Activated naive CD4-positive, alpha-beta T cell treated with Interleukin-2 at 50 U/mL for 16 hours (primary cell): ENCODE data around the gene SLC4A7.
"Not testable (repeated sequence)": the region's sequence is repeated elsewhere in the genome, so short reads cannot be mapped to it uniquely, and the experiment has no call there.

Source experiments
- DNase-seq: peaks from one replicate; pipeline ENCODE4 v3.0.0-alpha.2; 2020

Gene SLC4A7

DNA sequence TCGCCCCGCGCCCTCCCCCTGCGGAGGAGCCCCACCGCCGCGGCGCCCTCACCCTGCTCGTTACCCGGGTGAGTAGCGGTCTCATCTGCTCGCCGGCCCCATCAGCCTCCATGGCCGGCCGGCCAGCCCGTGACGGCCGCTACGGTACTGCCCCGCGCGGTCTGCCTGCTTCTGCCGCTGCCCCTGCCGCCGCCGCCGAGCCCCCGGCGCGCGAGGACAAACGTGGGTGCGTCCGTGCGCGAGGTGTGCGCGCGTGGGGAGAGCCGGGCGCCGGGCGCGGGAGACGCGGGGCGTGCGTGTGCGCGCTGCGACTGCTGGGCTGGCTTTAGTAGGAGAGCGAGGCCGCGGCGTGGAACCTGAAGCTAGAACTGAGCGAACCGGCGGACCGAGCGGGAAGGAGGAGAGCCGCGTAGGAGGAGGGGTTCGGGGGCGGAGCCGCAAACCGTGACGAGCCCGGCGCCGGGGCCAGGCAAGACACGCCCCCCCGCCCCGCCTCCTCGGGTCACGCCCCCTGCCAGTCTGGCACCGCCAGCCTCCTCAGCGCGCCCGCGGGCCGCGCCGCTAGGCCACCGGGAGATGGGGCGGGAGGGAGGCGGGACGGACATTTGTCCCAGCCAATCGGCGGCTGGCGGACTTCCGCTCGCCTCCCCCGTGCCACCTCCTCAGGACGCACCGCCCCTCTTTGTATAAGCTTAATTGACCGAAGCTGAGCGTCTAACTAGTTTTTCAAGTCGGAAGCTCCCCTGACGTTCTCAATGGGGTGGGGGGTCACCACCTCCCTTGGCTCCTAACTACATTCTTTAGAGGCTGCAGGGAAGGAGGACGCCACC lies at the start of gene SLC4A7:
Gene SLC4A7, minus strand, starts transcription at position 370 of the 830 bp plus-strand sequence. Its CDS starts 258 bp downstream, at position 112.
- DNase-seq: peak; percentile 99

DNA sequence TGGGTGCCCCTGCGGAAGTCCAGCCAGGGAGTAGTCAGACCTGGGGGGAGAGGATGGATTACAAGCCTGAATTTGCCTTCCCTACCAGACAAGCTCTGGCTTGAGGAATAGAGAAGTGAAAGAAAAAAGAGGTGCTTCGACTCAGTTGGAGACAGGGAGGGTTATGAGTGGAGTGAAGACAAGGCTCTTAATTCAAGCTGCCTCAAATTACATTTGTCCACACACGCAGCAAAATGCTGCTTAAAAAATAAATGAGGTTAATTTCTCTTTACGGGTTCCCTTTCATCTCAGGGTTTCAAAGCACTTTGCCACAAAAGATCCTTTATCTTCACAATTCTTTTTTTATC lies 49.0 kb upstream of the SLC4A7 start:
- DNase-seq: no peak

DNA sequence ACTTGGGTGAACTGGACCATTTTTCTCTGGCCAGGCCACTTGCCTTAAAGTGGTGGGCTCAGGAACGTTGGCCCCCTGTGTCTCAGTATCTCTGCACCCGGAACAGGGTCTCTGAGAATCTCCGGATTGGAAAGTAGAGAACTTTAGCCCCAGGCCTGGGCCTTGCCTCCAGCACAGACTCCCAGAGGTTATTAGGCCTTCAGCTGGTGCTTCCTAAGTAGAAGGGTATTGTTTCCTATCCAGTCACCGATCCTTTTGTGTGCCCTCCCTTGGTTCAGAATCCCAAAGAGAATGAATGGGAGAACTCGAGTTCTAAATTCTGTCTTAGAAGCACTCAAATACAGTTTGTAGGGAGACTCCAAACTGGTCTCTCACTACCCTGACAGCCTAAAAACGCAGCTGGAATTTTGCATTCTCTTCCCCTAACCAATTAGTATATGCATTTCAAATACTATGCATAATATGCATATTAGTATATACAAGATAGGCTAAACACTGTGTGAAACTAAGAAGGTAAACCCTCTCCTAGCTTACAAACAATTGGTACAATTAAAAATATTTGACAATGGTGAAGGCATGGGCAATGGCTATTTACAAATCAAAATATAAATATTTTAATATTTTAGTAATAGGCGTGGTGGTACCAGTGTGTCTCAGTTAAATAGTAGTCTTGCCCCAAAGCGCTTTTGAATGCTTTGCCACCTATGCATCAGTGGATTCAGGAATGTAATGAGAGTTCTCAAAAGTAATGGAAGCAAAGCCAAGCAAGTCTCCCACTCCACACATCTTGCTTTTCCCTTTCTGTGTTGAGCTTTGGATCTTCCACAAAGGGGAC lies 48.5 kb upstream of the SLC4A7 start:
- DNase-seq: no peak

DNA sequence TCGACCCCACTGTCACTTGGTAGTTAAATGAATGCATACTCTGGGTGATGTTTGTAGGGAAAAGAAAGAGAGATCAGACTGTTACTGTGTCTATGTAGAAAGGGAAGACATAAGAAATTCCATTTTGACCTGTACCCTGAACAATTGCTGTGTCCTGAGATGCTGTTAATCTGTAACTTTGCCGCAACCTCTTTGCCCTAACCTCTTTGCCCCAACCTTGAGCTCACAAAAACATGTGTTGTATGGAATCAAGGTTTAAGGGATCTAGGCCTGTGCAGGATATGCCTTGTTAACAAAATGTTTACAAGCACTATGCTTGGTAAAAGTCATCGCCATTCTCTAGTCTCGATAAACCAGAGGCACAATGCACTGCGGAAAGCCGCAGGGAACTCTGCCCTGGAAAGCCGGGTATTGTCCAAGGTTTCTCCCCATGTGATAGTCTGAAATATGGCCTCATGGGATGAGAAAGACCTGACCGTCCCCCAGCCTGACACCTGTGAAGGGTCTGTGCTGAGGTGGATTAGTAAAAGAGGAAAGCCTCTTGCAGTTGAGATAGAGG lies 47.1 kb upstream of the SLC4A7 start:
- DNase-seq: not testable (repeated sequence)

DNA sequence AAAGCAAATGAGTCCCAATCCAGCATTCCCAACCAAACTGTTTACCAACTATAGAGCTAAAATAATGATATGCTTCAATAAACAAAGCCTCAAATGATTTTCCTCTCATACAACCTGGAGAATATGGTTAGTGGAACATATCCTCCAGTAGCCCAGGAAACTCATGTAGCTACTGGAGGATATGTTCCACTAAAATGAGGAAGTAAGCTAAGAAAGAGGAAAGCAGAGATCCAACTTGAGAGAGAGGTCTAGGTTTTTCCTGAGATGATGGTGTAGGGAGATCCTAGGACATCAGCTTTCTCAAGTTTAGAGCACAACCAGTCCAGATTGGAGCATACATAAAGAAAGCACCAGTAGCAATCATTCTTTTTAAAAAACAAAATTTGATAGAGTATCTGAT lies 44.6 kb upstream of the SLC4A7 start:
- no peak for DNase-seq

DNA sequence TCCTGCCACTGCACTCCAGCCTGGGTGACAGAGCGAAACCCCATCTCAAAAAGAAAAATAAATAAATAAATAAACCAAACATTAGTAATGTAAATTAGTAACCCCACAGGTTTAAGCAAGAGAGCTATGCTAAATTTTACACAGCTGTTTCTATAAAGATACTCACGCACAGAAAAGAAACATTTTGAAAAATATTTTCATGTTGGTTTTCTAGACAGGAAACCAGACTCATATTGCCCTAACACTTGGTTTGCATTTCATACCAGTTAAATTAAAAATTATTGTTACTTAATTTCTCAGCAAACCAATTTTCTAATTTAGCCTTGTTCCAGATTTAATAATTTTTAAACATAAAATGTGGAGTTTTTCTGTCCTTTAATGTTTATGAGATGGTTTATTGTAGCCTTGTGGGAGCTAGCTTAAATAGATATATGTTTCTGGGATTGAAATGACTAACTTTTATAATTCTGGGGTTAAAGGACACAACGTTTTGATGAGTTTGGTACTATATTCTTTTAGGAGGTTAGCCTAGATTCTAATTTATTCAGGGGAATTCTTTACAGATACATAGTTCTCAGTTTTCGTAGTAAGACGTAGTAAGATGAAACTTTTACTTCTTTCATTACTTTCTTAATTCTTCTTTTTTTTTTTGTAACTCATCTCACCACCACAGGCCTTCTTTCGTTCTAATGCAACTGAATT lies 42.6 kb upstream of the SLC4A7 start:
- DNase-seq: no peak

DNA sequence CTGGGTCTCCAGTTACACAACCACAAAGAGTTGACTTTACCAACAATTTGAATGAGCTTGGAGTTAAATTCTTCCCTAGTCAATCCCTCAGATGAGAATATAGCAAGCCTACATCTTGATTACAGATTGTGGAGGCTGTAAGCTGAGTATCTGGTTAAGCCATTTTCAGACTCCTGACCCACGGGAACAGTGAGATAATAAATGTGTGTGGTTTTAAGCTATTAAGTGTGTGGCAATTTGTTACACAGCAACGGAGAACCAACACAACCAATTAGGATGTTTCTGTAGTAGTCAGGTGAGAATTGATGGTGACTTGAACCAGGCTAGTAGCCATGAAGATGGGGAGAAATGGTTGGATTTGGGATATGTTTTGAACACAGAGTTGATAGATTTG lies 37.7 kb upstream of the SLC4A7 start:
- no peak for DNase-seq

DNA sequence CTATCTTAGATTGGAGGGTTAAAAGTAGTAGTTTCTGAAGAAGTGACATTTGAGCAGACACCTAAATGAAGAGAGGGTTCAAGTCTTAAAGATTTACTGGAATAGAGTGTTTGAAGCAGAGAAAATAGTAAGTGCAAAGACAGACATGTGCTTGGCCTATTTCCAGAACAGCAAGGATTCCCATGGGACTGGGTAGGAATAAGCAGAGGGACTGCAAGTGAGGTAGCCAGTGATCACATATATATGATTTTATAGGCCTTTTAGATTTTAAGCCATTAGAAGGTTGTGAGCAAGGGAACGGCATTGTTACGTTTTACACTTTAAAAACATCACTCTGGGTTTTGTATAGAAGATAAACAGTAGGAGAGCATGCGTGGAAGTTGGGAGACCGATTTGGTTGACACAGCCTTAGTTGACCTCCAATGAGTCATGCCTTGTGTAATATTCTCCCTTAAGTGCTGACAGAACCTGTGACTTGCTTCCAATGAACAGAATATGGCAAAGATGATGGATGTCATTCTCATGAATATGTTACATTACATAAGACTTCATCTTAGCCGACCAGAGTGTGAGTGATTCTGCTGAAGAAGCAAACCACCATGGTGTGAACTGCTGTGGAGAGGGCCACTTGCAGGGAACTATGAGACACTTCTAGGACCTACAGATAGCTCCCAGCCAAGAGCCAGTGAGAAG lies 37.1 kb upstream of the SLC4A7 start:
- no peak for DNase-seq

DNA sequence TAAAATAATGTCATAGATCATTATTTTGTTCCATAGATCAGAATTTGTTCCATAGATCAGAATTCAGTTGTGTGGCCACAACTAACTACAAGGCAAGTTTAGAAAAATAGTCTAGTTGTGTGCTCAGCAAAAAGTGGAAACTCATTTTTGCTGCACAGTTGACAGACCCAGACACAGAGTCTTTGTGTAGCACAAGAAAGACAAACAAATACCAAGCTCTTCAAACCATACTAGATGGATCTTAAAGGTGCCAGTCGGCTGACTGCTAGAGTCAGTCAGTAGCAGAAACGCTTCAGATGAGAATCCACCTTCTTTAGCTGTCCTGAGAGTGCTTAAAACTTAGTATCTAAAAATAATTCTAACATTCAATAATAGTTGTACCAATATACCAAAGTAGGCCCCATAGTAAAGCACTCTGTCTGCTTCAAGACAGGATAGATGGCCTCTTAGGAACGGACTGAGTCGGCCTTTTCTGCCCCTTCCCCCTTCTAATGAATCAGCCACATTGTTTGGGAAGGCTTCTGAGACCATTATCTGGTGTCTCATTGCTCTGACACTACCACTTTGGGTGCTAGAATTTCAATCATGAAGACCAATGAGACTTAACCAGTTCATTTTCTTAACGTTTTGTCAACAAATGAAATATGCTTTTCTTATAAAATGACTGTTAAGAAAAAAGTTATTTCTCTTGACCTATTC lies 27.7 kb upstream of the SLC4A7 start:
- DNase-seq: no peak

DNA sequence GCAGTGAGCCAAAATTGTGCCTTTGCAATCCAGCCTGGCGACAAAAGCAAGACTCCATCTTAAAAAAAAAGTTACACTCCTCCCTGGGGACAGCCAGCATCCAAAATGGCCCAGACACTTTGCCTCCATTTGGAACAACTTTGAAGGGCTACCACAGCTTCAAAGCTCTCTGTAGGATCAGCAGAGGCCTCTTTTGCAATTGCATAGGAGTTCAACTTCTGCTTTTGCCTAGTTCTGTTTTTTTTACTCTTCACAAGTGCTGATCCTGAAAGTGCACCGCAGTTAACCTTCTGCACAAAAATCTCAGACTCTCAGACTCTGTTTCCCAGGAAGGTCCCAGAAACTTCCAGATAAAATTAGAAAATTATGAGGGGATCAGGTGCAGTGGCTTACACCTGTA lies 25.2 kb upstream of the SLC4A7 start:
- no peak for DNase-seq

DNA sequence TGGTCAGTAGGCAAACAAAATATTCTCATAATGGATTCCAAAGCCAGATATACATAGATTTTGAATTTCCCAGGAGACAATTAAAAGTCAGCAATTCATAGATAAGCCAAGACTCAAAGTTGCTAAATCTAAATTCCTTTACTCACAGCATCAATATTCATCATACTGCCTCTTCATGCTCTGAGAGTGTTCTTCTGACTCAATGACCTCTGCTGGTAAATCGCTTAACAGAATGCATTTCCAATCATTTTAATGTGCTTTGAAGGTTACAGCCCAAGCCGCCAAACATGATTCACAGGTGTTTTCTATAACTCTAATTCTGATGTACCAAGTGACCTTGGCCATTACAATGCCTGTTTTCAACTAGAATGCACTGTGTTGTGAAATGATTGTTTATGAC lies 24.2 kb upstream of the SLC4A7 start:
- no peak for DNase-seq

DNA sequence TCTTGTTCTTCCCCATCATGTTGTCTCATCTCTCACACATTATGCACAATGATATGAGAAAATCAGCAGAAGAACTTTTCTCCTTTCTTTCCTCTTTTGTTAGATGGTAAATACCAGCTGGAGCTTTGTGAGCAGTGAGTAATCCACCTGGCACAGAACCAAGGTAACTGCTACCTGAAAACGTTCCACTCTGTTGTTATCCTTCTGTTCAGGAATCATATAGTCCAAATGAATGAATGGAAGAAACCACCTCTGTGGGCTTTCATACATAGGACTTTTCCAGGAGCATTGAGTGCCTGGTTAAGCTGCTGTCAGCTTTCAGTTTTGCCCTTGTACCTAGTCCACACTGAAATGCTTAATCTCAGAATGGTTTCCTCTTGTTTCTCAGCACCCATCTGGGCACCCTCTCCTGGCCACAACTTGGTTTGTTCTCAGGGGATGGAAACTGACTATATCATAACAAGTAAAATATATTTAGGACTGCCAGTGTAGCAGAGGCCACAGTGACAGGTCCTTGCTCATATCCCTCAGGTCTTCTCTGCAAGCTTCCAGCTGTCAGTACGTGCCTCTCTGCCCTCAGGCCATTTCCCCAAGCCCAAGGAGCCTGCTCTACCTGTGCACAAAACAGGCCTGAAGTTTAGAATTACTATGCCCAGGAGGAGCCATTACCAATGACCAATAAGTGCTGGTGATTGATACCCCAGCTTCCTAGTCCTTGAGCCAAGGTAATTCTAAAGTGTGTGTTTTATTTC lies 23.5 kb upstream of the SLC4A7 start:
- no peak for DNase-seq

DNA sequence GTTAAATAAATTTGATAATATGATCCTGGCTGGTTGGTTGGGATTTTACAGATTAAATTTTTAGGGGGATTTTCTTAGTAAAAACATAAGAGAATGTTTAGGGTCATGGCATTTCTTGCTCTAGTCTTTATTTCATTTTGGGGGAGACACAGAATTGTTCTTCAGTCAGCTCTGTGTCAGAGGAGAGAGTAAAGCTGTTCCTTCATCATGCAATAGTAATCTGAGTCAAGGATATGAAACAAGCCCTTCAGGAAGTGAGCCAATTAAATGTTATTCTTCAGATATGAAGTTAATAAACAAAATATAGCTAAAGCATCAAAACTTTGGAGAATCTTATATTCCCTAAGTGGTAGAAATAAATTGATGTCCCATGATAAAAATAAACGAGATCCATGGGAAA lies 22.9 kb upstream of the SLC4A7 start:
- DNase-seq: no peak

DNA sequence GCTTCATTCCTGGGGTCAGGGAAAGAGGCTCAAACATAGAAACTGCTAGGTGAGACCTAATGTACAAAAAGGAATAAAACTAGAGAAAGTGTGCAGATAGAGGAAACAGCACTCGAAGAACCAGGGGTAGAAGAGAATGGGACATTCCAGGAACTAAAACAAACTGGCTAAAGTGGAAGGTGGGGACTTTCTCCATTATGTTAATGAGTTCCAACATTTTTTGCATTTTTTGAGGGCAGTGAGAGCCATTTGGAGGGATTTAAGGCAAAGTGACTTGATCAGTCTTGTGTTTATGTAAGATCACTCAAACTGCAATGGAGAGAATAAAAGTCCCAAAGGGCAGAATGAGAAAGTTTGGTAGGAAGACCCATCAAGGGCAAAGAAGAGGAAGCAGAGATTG lies 20.6 kb upstream of the SLC4A7 start:
- DNase-seq: no peak

DNA sequence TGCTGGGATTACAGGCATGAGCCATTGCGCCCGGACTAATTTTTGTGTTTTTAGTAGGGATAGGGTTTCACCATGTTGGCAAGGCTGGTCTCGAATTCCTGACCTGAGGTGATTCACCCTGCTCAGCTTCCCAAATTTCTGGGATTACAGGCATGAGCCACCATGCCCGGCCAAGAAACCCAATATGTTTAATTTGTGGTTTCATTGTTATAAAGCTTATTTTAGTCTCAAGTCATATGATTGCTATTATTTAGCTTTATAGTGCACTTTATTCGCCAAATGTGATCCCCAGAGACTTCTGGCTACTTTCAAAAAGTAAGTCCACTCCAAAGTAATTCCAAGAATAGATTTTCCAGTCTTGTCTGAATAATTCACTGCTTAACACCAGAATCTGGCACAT lies 19.3 kb upstream of the SLC4A7 start:
- no peak for DNase-seq

DNA sequence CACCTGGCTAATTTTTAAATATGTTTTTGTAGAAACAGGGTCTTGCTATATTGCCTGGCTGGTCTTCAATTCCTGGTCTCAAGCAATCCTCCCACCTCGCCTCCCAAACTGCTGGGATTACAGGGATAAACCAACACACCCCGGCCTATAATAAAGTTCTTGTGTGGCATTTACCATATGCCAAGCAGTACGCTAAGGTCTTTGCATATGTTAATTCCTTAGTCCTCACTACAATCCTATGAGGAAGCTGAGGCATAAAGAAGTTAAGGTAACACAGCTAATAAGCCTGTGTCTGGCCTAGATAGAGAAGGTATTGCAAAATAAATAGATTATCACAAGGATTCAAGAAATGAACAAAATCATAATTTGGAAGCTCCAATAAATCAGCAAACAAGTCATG lies 17.6 kb upstream of the SLC4A7 start:
- no peak for DNase-seq

DNA sequence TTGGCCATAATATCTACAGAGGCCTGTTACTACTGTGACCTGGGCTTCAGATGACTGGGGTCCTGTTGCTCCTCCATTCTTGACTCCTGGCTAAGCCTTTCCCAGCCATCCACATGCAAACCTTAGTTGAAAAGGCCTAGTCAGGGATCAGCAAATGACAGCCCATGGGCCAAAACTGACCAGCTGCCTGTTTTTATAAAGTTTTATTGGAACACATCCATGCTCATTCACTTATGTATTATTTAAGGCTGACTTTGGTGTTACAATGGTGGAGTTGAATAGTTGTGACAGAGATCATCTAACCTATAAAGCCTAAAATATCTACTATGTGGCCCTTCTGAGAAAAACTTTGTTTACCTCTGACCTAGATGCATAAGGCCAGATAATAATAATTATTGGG lies 16.8 kb upstream of the SLC4A7 start:
- DNase-seq: no peak

DNA sequence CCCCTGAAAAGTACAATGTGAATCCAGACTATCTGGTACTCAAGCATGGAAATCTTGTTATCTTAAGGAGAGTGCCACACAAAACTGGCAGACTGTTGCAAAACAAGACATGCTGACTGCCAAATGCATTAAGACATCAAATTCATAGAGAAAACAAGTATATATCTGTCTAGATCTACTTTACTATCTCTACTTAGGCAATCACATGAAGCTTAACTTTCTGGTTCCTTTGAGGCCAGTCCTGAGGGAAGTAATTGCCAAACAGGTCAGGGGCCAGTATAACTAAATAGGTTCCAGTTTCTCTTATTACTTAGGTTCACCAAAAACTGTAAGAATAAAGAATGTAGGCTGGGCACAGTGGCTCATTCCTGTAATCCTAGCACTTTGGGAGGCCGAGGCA lies 15.9 kb upstream of the SLC4A7 start:
- no peak for DNase-seq

DNA sequence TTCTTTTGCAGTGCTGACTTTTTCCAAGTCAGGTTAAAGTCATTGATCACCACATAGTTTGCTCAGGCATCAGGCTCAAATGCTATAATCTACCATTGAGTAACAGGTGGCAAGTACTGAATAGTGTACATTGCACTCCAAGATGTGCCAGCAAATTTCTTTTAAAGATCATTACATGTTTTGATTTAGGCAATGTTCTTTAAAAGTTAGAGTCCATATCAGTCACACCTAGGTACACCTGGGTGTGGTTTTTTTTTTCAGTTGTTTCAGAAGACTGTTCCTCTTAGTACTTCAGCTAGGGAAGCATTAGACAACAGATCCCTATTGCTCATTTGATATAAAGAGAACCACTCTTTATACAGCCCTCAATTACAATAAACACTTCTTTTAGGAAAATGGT lies 10.6 kb upstream of the SLC4A7 start:
- DNase-seq: no peak

DNA sequence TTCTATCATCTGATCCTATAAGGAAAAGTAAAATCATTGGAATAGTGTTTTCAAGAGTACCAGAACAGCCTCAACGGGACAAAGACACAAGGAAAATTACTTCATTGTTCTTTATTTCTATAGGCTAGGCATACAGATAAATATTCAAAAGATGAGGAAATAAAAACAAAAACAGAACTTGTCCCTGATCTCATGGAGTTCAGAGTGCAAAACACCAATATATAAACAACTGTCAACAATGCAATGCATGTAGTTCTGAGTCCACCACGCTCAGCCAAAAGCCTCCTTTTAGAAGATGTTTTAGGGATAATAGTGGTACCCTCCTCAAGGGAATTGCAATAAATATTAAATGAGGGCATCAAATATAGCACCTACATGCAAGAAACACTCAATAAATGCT lies 4.6 kb upstream of the SLC4A7 start:
- DNase-seq: no peak

DNA sequence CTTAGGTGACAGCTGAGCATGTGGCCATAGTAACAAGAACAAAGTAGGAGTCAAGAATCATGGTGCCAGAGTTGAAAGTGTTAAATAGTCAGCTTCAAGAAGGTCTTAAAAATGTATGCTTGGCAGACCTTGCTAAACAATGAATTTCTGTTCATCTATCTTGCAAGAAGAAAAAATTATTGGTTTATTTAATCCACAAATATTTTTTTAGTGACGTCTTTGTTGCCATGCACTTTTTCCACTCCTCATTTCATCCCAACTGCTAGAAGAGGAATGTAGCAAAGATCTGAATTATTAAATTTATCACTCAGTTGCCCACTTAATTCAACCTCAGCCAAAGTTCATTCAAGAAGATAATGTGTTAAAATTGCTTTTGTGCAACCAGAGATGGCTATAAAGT lies 3.2 kb upstream of the SLC4A7 start:
- DNase-seq: no peak
